Activated CD4-positive, alpha-beta T cell treated with anti-CD3 and anti-CD28 coated beads for 4 hours (primary cell): ENCODE results near the gene ACSBG1.

ENCODE experiments used
- DNase-seq, 2 donors: peaks; one replicate each; pipeline ENCODE4 v3.0.0-alpha.2; 2020

Gene ACSBG1

DNA sequence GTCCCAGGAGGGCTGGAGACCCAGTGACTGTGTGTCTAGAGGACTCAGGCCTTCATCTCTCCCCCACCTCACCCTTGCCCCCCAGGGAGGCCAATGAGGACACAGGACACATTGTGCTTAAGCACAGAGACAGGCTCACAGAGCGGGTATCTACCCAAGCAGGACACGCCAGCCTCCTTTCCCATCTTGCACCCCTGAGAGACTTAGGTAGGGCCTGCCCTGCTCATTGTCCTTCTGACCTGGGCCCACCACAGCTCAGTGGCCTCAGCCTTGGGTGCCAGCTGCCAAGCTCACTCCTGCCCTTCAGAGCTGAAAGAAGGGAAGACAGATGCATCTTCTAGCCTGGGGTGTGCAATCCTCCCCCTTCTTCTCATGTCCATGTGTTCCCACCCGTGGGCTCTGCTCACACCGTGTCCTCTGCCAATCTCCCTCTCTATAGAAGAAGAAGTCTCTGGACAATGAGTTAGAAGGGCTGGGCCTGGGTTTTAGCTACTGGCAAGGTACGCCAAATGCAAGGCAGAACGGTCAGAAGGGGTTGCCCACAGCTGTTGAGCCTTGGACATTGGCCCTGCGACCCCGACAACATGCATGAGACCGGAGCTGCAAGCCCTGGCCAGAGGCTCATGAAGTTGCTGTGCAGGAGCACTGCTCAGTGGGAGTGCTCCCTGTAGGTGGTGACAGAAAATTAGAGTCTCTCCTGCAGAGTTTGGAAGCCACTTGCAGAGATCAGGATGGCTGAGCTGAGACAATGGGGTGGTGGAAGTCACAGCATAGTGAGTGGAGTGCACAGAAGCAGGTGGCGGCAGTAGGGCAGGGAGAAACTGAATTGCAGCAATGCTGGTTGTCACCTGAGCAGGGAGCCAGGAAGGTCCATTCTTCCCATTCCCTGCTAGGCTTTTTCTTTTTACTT lies 32.8 kb downstream of the ACSBG1 start:
- no peak for DNase-seq

DNA sequence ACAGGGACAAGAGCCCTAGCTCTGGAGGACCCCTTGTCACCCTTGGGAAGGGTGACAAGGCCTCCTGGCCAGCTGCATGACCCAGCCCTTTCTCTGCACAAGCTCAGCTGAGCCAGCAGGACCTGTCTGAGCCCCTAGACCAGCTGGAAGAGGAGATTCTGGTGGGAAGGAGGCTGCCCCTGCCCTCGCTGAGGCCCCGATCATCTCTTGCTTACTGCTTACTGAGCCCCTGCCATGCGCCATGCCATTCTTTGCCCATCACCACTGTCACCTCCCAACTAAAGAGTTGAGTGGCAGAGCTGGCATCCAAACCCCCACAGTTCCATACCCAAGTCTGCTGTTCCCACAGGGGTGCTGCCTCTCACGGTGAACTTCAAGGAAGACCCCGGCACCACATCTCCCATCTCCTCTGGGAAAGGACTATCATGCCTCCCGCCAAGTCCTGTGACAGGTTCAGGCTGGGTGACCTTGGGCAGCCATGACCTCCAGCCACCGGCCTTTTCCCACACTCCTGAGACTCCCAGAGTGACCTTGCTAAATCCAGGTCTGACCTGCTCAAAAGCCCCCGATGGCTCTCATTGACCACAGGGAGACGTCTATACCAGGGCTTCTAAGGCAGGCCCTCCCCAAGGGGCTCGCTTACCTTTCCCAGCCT lies 34.0 kb downstream of the ACSBG1 start:
- no peak for DNase-seq

DNA sequence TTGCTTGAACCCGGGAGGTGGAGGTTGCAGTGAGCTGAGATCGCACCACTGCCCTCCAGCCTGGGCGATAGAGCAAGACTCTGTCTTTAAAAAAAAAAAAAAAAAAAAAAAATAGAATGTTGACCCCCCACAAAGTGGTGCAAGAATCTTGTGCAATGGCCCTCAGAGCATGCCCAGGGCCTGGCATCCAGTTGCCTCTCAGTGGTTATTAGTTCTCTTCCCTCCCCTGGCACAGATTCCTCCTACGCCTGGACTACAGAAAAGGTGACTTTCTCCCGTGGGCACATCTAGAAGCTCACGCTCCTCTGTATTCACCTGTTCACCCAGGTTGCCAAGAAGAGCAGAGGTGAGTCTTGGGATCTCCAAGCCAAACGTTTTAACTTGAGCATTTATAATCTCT lies 36.7 kb downstream of the ACSBG1 start:
- no peak for DNase-seq

- DNase-seq = peak; percentile 40 to 42
Observed at GRCh38 chr15:78195735-78196201, 38.6 kb downstream of the ACSBG1 start.

DNA sequence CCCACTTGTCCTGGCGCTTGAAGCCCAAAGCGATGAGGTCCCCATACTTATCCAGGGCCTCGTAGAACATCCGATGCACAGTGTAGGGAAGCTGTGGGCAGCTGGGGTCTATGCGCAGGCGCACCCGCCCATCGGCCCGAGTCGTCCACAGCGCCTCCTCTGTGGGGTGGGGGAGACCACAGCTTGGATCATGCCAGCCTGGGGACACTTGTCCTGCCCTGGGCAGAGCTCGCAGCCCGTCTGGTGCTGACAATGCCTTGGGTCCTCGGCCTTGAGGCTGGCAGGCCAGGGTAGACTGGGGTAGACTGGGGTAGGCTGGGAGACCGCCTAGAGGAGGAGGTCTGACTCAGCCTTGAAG lies 39.8 kb downstream of the ACSBG1 start:
- no peak for DNase-seq

DNA sequence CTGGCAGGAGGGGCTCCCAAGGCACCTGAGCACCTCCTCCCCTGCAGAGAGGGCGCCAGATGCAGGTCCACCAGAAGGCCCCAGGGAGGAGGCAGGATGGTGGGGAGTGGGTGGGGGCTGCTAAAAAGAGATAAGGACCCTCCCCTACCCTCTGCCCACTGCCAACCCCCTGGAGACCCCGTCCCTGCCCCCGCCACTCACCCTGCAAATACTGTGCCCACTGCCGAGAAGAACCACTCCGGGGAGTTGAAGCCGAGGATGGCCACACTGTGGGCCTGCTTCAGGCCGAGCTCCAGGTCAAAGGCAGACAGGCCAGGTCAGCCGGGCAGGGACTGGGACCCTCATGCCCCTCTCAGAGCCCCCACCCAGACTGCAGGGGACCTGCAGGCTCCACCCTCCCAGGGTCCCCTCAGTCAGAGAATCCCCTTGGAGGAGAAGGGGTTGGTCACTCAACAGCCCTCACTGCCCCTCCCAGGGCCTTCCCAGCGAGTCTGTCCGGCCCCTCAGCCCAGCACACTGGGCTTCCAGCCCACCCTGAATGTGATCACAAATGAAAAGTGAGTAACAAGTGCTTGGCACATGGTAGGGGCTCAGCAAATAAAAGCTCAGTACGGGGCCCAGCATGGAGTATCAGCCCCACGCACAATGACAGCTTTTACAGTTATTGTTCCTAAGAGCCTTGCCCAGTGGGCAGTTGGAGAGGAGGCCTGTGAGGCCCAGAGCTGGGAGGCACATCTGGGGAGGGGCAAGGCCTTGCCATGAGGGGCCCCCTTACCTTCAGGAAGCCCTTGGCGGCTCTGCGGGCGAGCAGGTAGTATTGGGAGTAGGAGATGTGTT lies 40.4 kb downstream of the ACSBG1 start:
- DNase-seq = no peak

DNA sequence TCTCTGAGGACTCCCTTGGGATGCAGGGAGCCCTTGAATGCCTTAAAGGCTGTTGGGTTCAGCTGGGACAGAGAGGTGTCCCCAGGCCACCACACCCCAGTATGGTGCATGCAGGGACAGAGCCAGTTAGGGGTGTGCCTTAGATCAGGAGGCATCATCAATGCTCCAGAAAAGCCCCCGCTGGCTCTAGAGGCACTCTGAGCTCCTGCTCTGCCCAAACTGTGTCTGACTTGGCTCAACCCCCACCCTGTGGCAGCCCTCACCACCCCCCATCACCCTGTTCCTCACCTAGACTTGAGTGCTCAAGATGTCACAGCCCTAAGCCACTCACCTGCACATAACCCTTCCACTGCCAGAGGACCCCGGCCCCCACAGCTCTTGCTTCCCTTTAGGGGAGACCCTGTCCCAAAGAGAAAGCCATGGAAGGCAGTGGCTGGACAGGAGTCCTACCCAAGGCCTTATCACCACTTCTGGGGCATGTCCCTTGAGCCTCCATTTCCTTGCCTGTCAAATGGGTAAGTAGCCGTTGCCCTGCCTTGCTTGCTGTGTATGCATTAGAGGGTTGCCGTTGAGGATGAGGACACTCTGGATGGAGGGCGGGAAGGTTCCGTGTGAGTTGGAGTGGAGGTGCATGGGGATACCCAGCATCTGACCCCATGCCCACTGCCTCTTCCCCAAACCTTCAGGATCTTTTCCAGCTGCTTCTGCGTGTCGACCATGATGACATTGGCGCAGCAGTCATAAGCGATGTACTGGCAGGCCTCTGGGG lies 41.4 kb downstream of the ACSBG1 start:
- DNase-seq = no peak

- no peak for DNase-seq
Observed at GRCh38 chr15:78182821-78183220, 51.5 kb downstream of the ACSBG1 start.

GRCh38 chr15:78182336-78182700 lies 52.0 kb downstream of the ACSBG1 start:
- no peak for DNase-seq

GRCh38 chr15:78179906-78180305 lies 54.5 kb downstream of the ACSBG1 start:
- DNase-seq = no peak

GRCh38 chr15:78179286-78179840 lies 55.0 kb downstream of the ACSBG1 start:
- no peak for DNase-seq

- DNase-seq = no peak
Observed at GRCh38 chr15:78178064-78178463, 56.3 kb downstream of the ACSBG1 start.

DNA sequence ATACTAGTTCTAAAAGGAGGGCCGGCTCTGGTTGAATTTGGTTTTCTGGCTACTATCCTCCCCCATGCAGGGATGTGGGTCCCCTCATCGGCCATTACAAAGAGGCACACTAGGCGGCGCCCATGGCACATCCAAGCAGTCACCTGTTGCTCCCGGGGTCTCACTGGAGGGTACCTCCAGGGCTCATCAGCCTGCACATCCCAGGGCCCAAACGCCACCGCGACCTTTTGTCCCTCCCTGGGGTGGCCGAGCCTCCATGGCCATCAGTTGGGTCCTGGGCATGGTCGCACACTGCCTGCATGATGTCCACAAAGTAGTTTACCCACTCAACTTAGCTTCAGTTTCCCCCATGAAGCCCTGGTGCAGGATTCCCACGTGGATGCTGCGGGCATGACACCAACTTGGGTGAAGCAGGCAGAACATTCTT lies 56.9 kb downstream of the ACSBG1 start:
- DNase-seq = peak in 1 of 2 donors; percentile 17

- DNase-seq = no peak
Observed at GRCh38 chr15:78175330-78175729, 59.0 kb downstream of the ACSBG1 start.

GRCh38 chr15:78174401-78174800 lies 60.0 kb downstream of the ACSBG1 start:
- DNase-seq = no peak

DNA sequence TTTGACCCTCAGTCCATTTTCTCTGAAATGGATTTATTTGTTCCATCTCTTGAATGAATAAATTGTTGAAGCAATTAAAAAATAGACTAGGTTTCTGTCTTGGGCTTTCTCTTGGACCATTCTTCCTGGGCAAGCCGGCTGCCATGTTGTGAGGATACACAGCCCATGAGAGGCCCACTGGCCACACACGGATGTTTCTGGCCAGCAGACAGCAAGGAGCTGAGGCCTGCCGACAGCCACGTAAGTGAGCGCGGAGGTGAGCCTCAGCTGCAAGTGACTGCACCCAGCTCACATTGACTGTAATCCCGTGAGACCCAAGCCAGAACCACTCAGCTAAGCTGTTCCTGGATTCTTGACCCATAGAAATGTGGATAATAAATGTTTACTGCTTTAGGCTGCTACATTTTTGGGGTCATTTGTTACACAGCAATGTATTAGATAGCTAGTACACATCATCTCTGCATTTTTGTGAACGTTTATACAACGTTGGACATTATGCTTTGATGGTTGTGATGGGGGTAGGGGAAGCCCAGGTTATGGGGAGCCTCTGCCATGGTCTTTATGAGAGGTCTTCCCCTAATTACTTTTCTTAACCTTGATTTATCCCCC lies 62.4 kb downstream of the ACSBG1 start:
- no peak for DNase-seq

DNA sequence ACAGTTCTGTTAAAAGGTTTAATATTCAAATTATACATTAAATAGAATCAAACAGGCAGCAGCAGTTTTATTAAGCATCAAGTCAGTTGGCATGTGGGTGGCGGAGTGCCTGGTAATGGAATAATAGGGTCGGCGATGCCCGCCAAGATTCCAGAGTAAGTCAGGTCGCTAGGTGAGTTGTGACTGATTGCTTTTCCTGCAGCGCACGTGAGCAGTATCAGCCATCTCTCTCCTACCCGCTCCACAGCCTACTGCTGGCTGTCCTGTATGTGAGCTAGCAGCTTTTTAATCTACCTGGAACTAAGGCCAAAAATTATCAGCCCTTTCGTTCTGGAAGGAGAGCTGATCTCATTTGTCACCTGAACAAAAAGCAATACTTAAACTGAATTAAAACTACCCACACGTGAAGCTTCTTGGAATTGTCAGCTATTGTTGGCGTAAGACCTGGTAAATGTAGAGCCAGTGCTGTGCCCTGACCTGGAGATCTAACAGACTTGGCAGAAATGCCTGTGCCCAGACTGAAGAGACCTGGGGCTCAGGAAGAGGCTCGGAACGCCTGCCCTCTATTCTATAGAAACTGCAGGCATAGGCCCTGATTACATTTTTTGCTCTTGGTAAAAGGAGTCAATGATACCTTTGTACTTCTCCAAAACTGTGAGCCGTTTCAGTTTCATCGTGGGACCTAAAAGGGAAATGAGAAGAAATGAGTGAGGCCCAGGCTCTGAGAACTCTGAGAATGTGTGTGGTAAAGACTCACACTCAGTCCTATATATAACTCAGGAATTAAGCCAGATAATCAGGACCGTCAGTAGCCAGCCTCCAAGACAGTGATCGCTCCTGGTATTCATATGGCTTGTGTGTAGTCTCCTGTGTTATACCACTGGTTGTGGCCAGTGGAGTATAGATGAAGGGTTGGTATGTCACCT lies 63.3 kb downstream of the ACSBG1 start:
- DNase-seq = no peak

DNA sequence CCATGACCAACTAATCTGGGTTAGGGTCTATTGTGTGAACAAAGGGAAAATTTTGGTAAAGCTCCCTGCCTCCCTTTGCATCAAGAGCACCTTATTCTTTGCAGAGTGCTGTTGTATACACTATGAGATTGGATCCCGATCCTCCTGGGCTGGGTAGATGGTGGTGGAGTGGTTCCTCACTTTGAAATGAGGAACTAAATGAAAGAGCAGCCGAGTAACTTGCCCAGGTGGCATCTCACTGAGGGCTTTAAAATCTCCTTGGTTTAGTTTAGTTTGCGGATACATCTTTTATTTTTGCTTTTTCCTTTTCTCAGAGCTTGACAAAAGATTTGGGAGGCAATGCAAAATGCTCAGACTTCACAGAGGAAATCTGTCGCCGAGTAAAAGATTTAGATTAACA lies 65.8 kb downstream of the ACSBG1 start:
- no peak for DNase-seq

DNA sequence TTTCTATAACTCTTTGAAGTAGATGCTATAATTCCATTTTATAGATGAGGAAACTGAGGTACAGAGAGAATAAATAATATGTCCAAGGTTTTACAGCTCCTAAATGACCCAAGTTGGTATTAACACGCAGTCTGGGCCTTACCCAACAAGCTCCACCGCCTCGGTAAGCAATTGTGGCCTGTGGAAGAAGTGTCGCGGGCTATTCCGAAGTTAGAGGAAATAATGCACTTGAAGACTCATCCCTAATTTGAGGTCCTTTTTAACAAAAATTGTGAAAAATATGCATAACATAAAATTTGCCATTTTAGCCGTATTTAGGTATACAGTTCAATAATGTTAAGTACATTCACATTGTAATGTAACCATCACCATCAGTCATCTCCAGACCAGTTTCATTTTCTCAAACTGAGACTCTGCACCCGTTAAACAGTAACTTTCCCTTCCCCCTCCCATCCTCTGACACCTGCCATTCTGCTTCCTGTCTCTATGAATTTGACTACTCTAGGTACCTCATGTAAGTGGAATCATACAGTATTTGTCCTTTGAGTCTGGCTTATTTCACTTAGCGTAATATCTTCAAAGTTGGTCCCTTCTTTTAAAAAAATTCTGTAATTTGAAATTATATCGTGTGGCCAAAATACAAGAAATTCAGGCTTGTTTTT lies 67.0 kb downstream of the ACSBG1 start:
- no peak for DNase-seq

GRCh38 chr15:78164010-78164409 lies 70.4 kb downstream of the ACSBG1 start:
- DNase-seq = no peak
